B cell (primary cell): ENCODE results near the gene CALN1. TPM values are rescaled to one million over a fixed set of nuclear protein-coding genes. Genes with fewer than 3 reads are reported as not detected.

Experiments used
- ATAC-seq: fragments of 200-7000 bp; cut with Tn5 transposase; one replicate; pipeline ENCODE4 v1.10.0; 2021; ENCODE audit warnings: low read depth, mild to moderate bottlenecking, moderate number of reproducible peaks, moderate library complexity
- CTCF ChIA-PET: fragments of 350-600 bp; sonication (Branson Sonifier 250); formaldehyde crosslinking; loops from one replicate; lab custom pipeline; 2021; ENCODE audit warnings: antibody characterized with exemption, inconsistent platforms; lab: Charles Lee
- POLR2A ChIA-PET: fragments of 350-600 bp; sonication (Branson Sonifier 250); formaldehyde crosslinking; loops from one replicate; lab custom pipeline; 2021; ENCODE audit warnings: antibody characterized with exemption; lab: Charles Lee
- DNase-seq: peaks from one replicate; pipeline ENCODE4 v3.0.0; 2013
- H2AFZ ChIP-seq: 2 replicates; pipeline ENCODE4 v1.6.1; 2012; ENCODE audit warnings: mild to moderate bottlenecking, low read depth, low read length; ENCODE audit not compliant: insufficient read depth, poor library complexity, severe bottlenecking
- H3K27ac ChIP-seq, 2 donors: 1 replicate in 1 of 2; 2 replicates in 1 of 2; pipeline ENCODE4 v1.5.1; 2012 to 2013; ENCODE audit warnings: low read length in 2 of 2, mild to moderate bottlenecking in 2 of 2, moderate library complexity in 1 of 2
- H3K27me3 ChIP-seq, 4 experiments: fragments of 200-600 bp in 1 of 4; sonication (generic) in 1 of 4; replicated peaks in 1 of 4; 1 replicate in 2 of 4; 2 replicates in 2 of 4; pipeline versions ENCODE4 v1.6.1 to v1.7.0; 2013 to 2016; ENCODE audit warnings: low read length in 3 of 4, mild to moderate bottlenecking in 2 of 4, mixed read lengths in 1 of 4, moderate library complexity in 1 of 4; ENCODE audit not compliant: insufficient read depth in 4 of 4, control insufficient read depth in 3 of 4; ENCODE audit errors: control extremely low read depth in 1 of 4
- H3K36me3 ChIP-seq, 2 experiments: replicated peaks in 1 of 2; 1 replicate in 1 of 2; 2 replicates in 1 of 2; pipeline versions ENCODE4 v1.6.1 to v1.7.1; 2013; ENCODE audit warnings: low read length in 1 of 2; ENCODE audit not compliant: insufficient read depth in 2 of 2, control insufficient read depth in 1 of 2; ENCODE audit errors: control extremely low read depth in 1 of 2, extremely low read depth in 1 of 2
- H3K4me1 ChIP-seq, 2 donors: fragments of 200-600 bp in 1 of 2; sonication (generic) in 1 of 2; 1 replicate in 1 of 2; 2 replicates in 1 of 2; pipeline versions ENCODE4 v1.5.1 to v1.6.1; 2013 to 2017; ENCODE audit warnings: low read length in 2 of 2; ENCODE audit not compliant: control insufficient read depth in 2 of 2, insufficient read depth in 2 of 2
- H3K4me2 ChIP-seq: replicated peaks from 2 replicates; pipeline ENCODE3; 2012; ENCODE audit warnings: mild to moderate bottlenecking, low read depth, low read length; ENCODE audit not compliant: poor library complexity, severe bottlenecking
- H3K4me3 ChIP-seq, 5 experiments: fragments of 200-600 bp in 1 of 5; sonication (generic) in 1 of 5; 1 replicate in 3 of 5; 2 replicates in 2 of 5; pipeline versions ENCODE4 v1.5.1 to v1.7.0; 2011 to 2016; ENCODE audit warnings: low read length in 4 of 5, mild to moderate bottlenecking in 4 of 5, low read depth in 2 of 5, control low read depth in 1 of 5, moderate library complexity in 1 of 5; ENCODE audit not compliant: insufficient read depth in 1 of 5; ENCODE audit errors: control extremely low read depth in 1 of 5, extremely low read depth in 1 of 5
- H3K79me2 ChIP-seq: fragments of 200-600 bp; sonication (generic); one replicate; pipeline ENCODE4 v1.6.0; 2016; ENCODE audit warnings: low read length; ENCODE audit not compliant: control insufficient read depth, insufficient read depth
- H3K9ac ChIP-seq: fragments of 200-600 bp; sonication (generic); 2 replicates; pipeline ENCODE4 v1.6.1; 2017; ENCODE audit warnings: mild to moderate bottlenecking, low read length, moderate library complexity
- H3K9me3 ChIP-seq, 3 donors: one replicate each; pipeline versions ENCODE4 v1.6.1 to v1.7.1; 2013; ENCODE audit warnings: low read length in 2 of 3; ENCODE audit not compliant: control insufficient read depth in 2 of 3, insufficient read depth in 1 of 3; ENCODE audit errors: control extremely low read depth in 1 of 3
- H4K20me1 ChIP-seq: 2 replicates; pipeline ENCODE4 v1.6.0; 2012; ENCODE audit warnings: mild to moderate bottlenecking, low read length; ENCODE audit not compliant: insufficient read depth, control insufficient read depth, poor library complexity, severe bottlenecking
- H3K27ac Mint-ChIP-seq: one replicate; pipeline ENCODE4 v1.8.0; 2021; ENCODE audit warnings: mixed read lengths
- H3K27me3 Mint-ChIP-seq: one replicate; pipeline ENCODE4 v1.8.0; 2021; ENCODE audit warnings: mixed read lengths
- H3K4me1 Mint-ChIP-seq: one replicate; pipeline ENCODE4 v1.8.0; 2021; ENCODE audit warnings: mixed read lengths
- H3K4me3 Mint-ChIP-seq: one replicate; pipeline ENCODE4 v1.8.0; 2021; ENCODE audit warnings: mixed read lengths
- H3K9me3 Mint-ChIP-seq: one replicate; pipeline ENCODE4 v1.8.0; 2022; ENCODE audit warnings: mixed read lengths; ENCODE audit not compliant: insufficient read depth
- EZH2 ChIP-seq: IDR thresholded peaks from 2 replicates; pipeline ENCODE4 v1.6.1; 2012; ENCODE audit warnings: borderline replicate concordance, low read depth, mild to moderate bottlenecking, moderate library complexity, low read length; ENCODE audit not compliant: insufficient read depth, poor library complexity, severe bottlenecking
- WGBS: methylation state at CpG from one replicate; pipeline ENCODE4 v1.1.5; 2013; ENCODE audit warnings: missing lambda C conversion rate; ENCODE audit not compliant: insufficient coverage; 5-methylcytosine and 5-hydroxymethylcytosine counted together
- intact Hi-C: fragments of 100-400 bp; cut with micrococcal nuclease; formaldehyde crosslinking; loops from one replicate; pipeline ENCODE4 v1.10.0; 2022
- polyA plus RNA-seq: library from polyadenylated mRNA; depleted of rRNA; stranded (reverse); fragments of >200 nt; gene quantifications from 2 replicates; pipeline ENCODE4 v1.2.3, GENCODE V29; 2012
- total RNA-seq, 2 donors: library from RNA; stranded (reverse); fragments of 120-200 nt in 1 of 2; gene quantifications; 1 replicate in 1 of 2; 2 replicates in 1 of 2; pipeline versions ENCODE4 v1.2.3 to v1.2.4, GENCODE V29; 2013 to 2022
- TF ChIP-seq, protein P1 (sequence below): fragments of 200-600 bp; IDR thresholded peaks from one replicate; pipeline ENCODE4 v1.8.0; 2022; ENCODE audit warnings: antibody characterized with exemption, mild to moderate bottlenecking

Gene CALN1
- total and polyA plus RNA-seq, 2 donors (not counting 1 experiment from before 2014, with no cell fraction given) = not detected

GRCh38 chr7:72337390-72338167 lies 74.6 kb downstream of the CALN1 start:
- intact Hi-C loops = no loop called here

More at GRCh38 chr7:72337390-72338167, 74.6 kb downstream of the CALN1 start:
- DNase-seq (no peak), ATAC-seq (no peak)
- peaks cover 48% of the 10 kb centered on the region for H3K27me3 Mint-ChIP-seq
- H3K9me3 Mint-ChIP-seq = peaks cover 4% of the 10 kb centered on the region
- Histone ChIP-seq H3K79me2 (no peaks in the 10 kb centered on the region), H4K20me1 (no peaks in the 10 kb centered on the region), H3K27ac (no peak overlapping the region), H3K4me1 (no peaks in the 10 kb centered on the region), H3K9ac (no peak overlapping the region), H3K36me3 (no peaks in the 10 kb centered on the region), H3K27me3 (peaks cover 0 to 15% (median 5%) of the 10 kb centered on the region in 4 experiments), H3K4me3 (no peak overlapping the region), H3K4me2 (no peak overlapping the region), H2AFZ (no peak overlapping the region), H3K9me3 (peaks cover 0 to 9% (median 0%) of the 10 kb centered on the region in 3 donors)
- no peak for TF ChIP-seq EZH2
- TF ChIP-seq, protein P1, sequence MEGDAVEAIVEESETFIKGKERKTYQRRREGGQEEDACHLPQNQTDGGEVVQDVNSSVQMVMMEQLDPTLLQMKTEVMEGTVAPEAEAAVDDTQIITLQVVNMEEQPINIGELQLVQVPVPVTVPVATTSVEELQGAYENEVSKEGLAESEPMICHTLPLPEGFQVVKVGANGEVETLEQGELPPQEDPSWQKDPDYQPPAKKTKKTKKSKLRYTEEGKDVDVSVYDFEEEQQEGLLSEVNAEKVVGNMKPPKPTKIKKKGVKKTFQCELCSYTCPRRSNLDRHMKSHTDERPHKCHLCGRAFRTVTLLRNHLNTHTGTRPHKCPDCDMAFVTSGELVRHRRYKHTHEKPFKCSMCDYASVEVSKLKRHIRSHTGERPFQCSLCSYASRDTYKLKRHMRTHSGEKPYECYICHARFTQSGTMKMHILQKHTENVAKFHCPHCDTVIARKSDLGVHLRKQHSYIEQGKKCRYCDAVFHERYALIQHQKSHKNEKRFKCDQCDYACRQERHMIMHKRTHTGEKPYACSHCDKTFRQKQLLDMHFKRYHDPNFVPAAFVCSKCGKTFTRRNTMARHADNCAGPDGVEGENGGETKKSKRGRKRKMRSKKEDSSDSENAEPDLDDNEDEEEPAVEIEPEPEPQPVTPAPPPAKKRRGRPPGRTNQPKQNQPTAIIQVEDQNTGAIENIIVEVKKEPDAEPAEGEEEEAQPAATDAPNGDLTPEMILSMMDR = no peak
- H3K4me3 Mint-ChIP-seq = no peak overlapping the region
- H3K4me1 Mint-ChIP-seq = no peaks in the 10 kb centered on the region
- CTCF ChIA-PET = no interaction called here
- 12% methylated on average over 37 of the region's 44 CpGs for WGBS
- no peak overlapping the region for H3K27ac Mint-ChIP-seq
- POLR2A ChIA-PET = no interaction called here
